G401.6 (cell line): Measurements from ENCODE around the gene GAPDH.
"Not testable (repeated sequence)": the region's sequence is repeated elsewhere in the genome, so short reads cannot be mapped to it uniquely, and the experiment has no call there.

Experiments
- FAIRE-seq: peaks from 2 replicates; lab custom pipeline; 2012; peaks lifted over from hg19 to GRCh38; lab: Jason Lieb, UNC

The GAPDH gene

DNA sequence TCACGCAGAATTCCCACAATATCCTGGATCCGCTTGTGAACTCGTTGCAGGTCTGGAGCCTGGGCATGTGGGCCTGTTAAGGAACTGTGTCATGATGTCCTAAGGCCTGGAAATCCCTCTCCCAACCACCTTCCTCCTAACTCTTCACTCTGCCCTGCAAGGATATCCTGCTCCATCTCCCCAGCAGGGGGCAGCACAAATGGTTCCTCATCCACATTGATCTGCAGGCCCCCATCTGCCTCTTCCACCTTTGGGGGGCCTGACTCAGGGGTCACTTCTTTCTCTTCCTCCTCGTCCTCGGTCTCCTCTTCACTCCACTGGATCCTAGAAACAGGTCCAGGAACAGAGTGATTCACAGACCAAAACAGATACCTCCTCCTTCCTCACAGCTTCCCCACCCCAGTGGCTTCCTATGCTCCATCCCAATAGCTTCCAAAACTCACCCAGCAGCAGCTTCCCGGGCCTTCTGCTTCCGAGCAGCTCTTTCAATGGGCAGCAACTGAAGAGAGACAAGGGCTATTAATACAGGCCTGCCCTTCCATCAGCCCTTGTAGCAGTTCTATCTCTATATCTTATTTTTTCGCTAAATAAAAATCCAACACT lies 29.2 kb downstream of the GAPDH start:
- no peak for FAIRE-seq

DNA sequence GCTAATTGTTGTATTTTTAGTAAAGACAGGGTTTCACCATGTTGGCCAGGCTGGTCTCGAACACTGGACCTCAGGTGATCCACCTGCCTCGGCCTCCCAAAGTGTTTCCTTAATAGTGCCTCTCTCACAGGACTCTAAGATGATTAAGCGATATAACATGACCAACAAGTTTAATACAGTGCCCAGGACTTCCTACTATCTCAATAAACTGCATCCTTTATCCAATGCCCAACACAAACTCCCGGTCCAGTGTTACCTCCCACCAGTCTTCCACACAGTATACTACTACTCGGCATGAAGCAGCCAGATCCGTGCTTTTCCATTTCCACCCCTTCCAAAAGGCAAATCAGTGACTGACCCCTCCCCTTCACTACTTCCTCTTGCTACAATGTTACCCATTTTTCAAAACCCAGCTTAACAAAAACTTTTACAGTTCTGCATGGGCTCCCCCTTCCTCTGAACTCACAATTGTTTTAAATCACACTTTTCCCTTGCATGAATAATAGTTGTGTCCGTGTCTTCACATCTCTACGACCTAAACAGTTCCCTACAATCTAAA lies 32.9 kb downstream of the GAPDH start:
- no peak for FAIRE-seq

DNA sequence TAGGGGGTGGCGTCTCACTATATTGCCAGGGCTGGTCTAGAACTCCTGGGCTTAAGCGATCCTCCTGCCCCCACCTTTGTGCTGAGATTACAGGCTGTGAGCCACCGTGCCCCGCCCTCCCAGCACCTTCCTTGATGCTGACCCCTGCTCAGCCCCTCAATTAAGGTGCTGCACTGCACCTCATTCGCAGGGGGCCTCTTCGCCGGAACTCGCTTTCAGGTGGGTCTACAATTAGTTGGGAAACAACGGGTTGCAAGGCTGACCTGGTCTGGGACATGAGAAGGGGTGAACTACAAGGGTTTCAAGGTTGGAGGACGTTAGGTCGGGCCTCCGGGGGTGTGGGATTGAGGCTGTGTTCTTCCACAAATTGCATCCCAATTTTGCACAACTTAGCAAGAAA lies 35.0 kb downstream of the GAPDH start:
- FAIRE-seq = no peak

DNA sequence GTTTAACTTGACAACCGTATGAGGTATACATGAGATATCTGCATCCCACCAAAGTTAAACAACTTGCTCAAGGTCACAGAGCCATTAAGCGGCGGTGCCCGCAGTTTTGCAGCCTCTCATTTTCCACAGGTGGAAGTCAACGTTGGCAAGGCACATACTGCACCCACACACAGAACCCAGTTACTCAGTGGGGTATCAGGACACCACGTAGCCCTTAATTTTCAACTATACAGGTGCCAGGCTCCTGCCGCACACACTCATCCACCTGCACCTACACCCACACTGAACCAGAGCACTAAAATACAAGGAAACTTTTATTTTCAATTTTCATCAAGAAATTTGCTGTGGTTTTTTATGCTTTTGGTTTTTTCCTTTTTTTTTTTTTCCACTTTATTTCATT lies 35.5 kb downstream of the GAPDH start:
- no peak for FAIRE-seq

DNA sequence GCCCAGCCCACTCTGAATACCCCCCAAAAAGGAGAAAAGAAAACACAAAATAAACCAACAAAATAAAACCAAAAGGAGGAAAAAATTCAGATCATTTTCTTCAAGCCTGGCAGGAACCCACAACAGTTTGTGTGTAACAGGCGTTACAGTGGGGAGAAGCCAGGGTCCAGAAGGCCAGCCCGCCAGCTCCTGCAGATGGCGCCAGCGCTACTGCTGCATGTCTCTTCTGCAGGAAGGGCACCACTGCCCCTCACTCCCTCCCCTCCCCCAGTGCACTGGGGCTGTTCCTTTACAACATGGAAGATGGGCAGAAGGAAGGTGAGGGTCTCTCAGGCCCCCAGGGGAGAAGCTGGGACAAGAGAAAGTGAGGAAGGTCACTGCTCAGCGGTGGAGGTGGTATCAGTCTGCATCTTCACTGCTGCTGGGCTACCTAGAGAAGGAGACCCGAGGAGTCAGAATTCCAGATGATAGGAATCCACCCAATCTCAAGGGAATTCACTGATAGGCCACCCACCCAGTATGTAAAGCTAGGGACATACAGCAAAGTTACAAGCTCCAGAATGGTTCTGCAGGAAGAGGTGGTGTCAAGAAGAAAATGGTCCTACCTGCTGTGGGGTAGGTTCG lies 36.1 kb downstream of the GAPDH start:
- FAIRE-seq = peak; percentile 28

DNA sequence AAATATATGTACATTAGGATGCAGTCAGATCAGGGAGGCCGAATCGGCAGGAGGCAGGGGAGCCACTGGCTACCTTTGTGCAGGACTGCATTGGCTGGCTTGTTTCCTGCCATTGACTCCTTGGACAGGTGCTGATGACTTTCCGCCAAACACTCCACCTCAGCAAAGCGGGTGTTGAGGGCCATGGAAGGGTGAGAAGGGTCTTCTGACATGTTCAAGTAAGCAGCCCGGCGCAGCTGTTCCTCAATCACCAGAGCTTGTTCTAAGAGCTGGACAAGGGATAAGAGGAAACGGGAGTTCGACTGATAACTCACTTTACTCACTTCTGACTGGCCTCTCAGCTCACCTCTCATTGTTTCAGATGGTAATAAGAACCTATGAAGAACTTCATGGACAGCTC lies 38.7 kb downstream of the GAPDH start:
- no peak for FAIRE-seq

DNA sequence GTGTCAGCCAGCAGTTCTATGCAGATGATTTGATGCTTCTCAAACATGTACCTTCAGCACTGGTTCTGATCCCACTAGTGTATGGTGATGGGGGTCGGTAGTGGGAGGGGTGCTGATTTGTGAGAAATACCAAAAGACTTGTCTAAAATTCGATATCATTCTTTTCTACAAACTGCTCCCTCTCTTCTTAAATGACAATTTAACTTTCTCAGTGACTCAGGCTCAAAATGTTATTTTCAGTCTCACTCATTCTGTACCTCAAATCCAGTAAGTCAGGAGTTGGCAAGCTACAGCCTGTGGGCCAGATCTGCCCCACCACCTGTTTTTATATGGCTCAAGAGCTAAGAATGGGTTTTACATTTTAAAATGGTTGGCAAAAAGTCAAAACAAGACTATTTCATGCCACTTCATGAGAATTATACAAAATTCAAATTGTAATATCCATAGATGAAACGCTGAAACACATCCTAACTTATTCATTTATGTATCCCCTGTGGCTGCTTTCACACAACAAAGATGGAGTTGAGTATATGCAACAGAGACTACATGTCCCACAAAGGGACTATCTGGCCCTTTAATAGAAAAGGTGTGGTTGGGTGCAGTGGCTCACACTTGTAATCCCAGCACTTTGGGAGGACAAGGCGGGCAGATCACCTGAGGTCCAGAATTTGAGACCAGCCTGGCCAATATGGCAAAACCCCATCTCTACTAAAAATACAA lies 40.4 kb downstream of the GAPDH start:
- no peak for FAIRE-seq

DNA sequence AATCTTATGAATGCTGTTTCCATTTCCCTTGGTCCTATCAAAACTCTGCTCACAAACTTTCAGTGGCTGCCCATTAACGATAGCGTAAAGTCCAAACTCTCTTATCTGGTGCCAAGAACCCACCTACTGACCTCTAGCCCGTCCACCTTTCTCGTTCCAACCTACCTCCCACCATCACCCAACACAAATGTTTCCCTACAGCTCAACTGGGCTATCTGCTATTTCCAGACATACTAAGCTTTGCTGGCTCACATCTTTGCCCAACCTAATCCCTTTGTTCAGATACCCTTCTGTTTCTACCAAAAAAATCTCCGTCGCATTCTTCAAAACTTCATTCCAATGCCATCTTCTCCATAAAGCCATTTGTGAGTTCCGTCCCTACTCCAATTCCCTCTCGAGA lies 41.3 kb downstream of the GAPDH start:
- no peak for FAIRE-seq

DNA sequence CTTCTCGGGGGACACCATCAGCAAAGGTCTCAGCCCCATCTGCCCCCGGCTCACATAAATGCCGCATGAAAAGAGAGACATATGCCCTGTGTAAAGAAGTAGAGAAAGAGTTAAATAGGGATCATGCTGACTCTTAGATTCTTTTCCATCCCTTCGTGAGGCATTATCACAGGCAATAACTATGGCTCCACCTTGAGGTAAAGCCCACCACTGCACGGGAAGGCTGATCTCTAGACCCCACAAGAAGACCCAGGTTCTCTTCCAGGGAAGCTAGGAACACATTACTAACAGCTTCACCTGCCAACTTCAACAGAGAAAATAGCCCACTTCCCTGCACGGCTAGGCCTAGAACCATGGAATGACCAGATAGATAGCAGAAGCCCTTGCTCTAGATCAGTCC lies 47.9 kb downstream of the GAPDH start:
- FAIRE-seq = no peak

DNA sequence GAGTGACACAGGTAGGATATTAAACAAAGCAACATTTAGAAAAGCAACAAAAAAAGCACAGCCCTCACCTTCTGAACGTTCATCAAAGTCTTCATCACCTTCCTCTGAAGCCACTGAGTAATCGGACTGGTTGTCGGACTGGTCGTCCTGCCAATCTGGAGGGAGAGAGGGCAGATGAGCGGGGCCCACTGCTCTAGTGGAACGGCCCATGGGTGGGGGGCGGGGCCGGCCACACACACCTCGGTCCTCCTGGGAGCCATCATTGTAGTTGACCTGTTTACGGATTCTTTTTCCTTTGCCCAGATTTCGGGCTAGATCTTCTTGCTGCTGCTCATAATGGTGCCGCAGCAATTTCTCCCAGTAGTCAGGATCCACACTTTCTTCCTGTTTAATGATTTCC lies 48.6 kb downstream of the GAPDH start:
- FAIRE-seq = no peak

DNA sequence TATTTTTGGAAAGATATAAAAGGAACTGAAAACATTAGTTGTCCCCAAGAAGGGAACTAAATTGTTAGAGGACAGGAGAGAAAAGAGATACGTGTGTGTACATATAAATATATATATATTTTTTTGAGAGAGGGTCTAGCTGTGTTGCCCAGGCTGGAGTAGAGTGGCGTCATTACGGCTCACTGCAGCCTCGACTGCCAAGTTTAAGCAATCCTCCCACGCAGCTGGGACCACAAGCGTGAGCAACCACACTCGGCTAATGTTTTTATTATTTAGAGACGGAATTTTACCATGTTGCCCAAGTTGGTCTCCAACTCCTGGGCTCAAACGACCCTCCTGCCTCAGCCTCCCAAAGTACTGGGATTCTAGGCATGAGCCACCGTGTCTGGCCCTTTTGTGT lies 50.0 kb downstream of the GAPDH start:
- no peak for FAIRE-seq

DNA sequence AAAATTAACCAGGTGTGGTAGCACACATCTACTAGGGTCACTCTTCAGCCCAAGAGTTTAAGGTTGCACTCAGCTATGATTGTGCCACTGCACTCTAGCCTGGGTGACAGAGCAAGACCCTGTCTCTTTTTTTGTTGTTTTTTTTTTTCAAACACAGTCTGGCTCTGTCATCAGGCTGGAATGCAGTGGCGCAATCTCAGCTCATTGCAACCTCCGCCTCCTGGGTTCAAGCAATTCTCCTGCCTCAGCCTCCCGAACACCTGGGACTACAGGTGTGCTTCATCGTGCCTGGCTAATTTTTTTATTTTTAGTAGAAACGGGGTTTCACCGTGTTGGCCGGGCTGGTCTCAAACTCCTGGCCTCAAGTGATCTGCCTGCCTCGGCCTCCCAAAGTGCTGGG lies 52.3 kb downstream of the GAPDH start:
- not testable (repeated sequence) for FAIRE-seq
